Cardiac muscle cell (in vitro differentiated cells and primary cell): ENCODE results near the gene TULP3. TPM values are rescaled to one million over a fixed set of nuclear protein-coding genes. Genes with fewer than 3 reads are reported as not detected.

Source experiments
- DNase-seq, 2 donors: peaks; one replicate each; pipeline versions ENCODE4 v3.0.0 to v3.0.0-alpha.2; 2010 to 2017; ENCODE audit warnings: low read depth in 1 of 2, low spot score in 1 of 2
- H3K27ac ChIP-seq: fragments of 200-600 bp; sonication (generic); 2 replicates; pipeline ENCODE4 v1.5.1; 2016
- H3K27me3 ChIP-seq: fragments of 200-600 bp; sonication (generic); 2 replicates; pipeline ENCODE4 v1.6.0; 2016; ENCODE audit warnings: control low read depth
- H3K36me3 ChIP-seq: fragments of 200-600 bp; sonication (generic); 2 replicates; pipeline ENCODE4 v1.5.1; 2016; ENCODE audit warnings: control low read depth
- H3K4me1 ChIP-seq: fragments of 200-600 bp; sonication (generic); 2 replicates; pipeline ENCODE4 v1.8.1; 2017; ENCODE audit warnings: low read depth, mild to moderate bottlenecking, mixed run types
- H3K4me3 ChIP-seq: fragments of 200-600 bp; sonication (generic); 2 replicates; pipeline ENCODE4 v1.5.1; 2016; ENCODE audit warnings: mild to moderate bottlenecking
- H3K9me3 ChIP-seq: fragments of 200-600 bp; sonication (generic); 2 replicates; pipeline ENCODE4 v1.5.1; 2017; ENCODE audit warnings: low read depth, mild to moderate bottlenecking, control low read depth
- polyA plus RNA-seq: library from polyadenylated mRNA; unstranded; fragments of >200 nt; fragmentation: Nextera tagmentation; extraction: Ambion mirVana; gene quantifications from 2 replicates; pipeline ENCODE4 v1.2.1, GENCODE V29; 2016
- total RNA-seq: library from RNA; depleted of rRNA; stranded (reverse); fragments of >200 nt; gene quantifications from 2 replicates; pipeline ENCODE4 v1.2.3, GENCODE V29; 2016
- TF ChIP-seq, protein P1 (sequence below): IDR thresholded peaks from 2 replicates; pipeline ENCODE4 v1.5.1; 2012; ENCODE audit warnings: low read depth, mild to moderate bottlenecking, low read length

TULP3 gene
- total and polyA plus RNA-seq, 2 experiments from 2014 or later, result 19.5 to 30.4 TPM

DNA sequence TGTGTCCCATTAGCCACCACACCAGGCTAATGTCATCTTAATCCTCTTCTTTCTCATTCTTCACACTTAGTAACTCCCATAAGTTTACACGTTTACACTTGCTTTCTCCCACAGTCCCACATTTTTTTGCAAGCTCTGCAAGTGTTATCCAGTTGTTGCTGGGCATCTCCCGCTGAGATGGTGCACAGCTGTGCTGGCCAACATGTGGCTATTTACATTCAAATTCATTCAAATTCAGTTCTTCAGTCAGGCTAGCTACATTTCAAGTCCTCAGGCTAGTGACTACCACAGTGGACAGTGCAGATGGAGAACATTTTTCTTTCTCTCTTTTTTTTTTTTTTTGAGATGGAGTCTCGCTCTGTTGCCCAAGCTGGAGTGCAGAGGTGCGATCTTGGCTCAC lies 58.7 kb downstream of the TULP3 start:
- Histone ChIP-seq H3K27me3 (no peaks in the 10 kb centered on the region), H3K4me3 (no peak overlapping the region), H3K9me3 (no peaks in the 10 kb centered on the region), H3K36me3 (no peaks in the 10 kb centered on the region), H3K4me1 (no peaks in the 10 kb centered on the region), H3K27ac (no peak overlapping the region)
- TF ChIP-seq, protein P1, sequence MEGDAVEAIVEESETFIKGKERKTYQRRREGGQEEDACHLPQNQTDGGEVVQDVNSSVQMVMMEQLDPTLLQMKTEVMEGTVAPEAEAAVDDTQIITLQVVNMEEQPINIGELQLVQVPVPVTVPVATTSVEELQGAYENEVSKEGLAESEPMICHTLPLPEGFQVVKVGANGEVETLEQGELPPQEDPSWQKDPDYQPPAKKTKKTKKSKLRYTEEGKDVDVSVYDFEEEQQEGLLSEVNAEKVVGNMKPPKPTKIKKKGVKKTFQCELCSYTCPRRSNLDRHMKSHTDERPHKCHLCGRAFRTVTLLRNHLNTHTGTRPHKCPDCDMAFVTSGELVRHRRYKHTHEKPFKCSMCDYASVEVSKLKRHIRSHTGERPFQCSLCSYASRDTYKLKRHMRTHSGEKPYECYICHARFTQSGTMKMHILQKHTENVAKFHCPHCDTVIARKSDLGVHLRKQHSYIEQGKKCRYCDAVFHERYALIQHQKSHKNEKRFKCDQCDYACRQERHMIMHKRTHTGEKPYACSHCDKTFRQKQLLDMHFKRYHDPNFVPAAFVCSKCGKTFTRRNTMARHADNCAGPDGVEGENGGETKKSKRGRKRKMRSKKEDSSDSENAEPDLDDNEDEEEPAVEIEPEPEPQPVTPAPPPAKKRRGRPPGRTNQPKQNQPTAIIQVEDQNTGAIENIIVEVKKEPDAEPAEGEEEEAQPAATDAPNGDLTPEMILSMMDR, result no peak
- no peak for DNase-seq

DNA sequence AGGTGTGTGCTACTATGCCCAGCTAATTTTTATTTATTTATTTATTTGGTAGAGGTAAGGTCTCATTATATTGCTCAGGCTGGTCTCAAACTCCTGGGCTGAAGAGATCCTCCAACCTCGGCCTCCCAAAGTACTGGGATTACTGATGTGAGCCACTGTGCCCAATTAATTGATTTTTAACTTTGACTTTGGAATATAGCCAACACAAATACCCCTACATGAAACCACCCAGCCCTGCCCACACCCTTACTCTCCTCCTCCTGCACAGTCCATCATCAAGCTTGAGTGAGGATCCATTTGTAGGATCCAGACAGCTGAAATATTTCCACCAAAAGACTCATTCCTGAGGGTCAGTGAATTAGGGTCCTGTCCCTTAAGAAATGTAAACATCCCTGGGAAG lies 65.2 kb downstream of the TULP3 start:
- Histone ChIP-seq H3K4me3 (no peak overlapping the region), H3K9me3 (no peaks in the 10 kb centered on the region), H3K36me3 (no peaks in the 10 kb centered on the region), H3K4me1 (peaks cover 14% of the 10 kb centered on the region), H3K27ac (no peak overlapping the region), H3K27me3 (no peaks in the 10 kb centered on the region)
- no peak for DNase-seq
- TF ChIP-seq, protein P1, result no peak

DNA sequence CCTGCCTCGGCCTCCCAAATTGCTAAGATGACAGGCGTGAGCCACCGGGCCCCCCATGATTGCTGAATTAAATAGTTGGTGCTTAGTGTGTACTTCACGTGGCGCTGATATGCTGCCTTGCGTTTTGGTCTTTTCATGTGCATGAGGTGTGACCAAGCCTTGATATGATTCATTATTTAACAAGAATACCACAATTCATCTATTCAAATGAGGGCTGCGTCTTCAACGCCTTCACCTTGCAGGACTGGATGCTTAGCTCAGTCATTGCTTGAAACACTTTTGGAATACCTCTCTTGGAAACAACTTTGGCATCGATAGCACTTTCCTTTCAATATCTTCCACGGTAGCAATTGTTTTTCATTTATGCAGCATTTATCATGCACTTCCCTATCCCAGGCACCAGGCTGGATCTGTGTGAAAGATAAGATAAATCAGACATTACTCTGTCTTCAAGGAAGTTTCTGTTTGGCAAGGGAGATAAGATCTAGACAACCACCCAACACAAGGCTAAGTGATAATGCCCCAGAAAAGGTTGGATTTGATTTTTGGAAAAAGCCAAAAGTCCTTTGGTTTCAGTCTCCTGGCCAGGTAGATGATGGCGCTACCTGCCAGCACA lies 67.2 kb downstream of the TULP3 start:
- no peaks in the 10 kb centered on the region for H3K36me3 ChIP-seq
- H3K9me3 ChIP-seq, result no peaks in the 10 kb centered on the region
- DNase-seq, result no peak
- no peaks in the 10 kb centered on the region for H3K27me3 ChIP-seq
- TF ChIP-seq, protein P1, result no peak
- peak overlapping the region; percentile 65 for H3K4me3 ChIP-seq
- peak overlapping the region; percentile 89 for H3K27ac ChIP-seq
- peaks cover 18% of the 10 kb centered on the region for H3K4me1 ChIP-seq

DNA sequence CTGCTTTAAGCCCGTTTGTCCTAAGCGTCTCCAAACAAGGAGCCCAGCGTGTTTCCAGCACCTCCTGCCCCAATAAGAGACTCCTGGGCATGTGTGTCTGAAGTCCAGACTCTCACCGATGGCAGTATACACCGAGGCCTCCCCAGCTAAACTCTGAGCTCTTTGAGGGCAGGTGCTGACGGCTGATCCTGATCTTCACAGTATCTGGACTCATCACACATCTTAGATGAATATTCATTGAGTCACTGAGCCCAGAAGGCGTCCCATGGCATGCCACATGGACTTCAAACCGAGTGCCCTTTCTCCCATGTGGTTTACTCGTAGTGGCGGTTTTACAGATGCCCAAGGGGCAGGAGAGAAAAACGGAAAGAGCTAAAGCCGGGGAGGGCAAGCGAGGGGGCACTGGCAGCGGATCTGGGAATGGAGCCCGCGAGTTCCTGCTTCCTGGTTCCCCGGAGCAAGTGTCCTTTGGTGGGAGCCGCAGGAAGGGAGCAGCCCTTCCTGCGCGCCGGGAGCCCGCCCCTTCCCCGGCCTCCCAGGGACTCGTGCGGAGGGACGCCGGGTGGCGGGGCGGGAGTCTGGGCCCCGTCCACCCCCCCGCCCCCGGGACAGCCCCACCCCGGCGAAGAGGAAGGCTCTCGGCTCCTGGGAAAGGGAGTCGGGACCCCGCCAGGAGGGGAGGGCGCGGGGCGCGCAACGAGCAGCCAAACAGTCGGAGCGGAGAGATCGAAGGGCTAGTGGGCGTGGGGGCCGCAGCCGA lies 67.9 kb downstream of the TULP3 start:
- H3K27ac ChIP-seq, result peak overlapping the region; percentile 89
- DNase-seq, result peak; percentile 75 to 79
- TF ChIP-seq, protein P1, result no peak

DNA sequence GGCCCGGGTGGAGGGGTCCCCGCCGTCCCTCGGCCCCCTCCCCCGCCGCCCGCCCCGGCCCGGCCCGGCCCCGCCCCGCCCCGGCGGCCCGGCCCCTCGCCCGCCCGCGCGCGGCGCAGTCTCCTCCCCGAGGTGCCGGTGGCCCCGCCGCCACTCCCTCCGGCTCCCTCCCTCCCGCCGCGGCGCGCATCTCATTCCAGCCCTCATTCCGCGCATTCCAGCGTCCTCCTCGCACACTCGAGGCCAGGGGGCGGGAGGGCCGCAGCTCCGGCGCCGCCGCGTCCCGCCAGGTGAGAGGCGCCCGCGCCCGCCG lies 68.5 kb downstream of the TULP3 start, which contains the start of gene TEAD4:
TSS of gene TEAD4 (plus strand) at position 206 of the 313 bp plus-strand sequence.
- TF ChIP-seq, protein P1, result no peak
- H3K9me3 ChIP-seq, result no peaks in the 10 kb centered on the region
- peak; percentile 89 to 93 for DNase-seq
- no peaks in the 10 kb centered on the region for H3K27me3 ChIP-seq
- peak within 1 kb of the TSS; percentile 65 for H3K4me3 ChIP-seq
- H3K36me3 ChIP-seq, result no peaks in the 10 kb centered on the region
- H3K27ac ChIP-seq, result peak within 1 kb of the TSS; percentile 93
- peaks cover 29% of the 10 kb centered on the region for H3K4me1 ChIP-seq

More for the DNA sequence above, 67.9 kb downstream of the TULP3 start:
- no peaks in the 10 kb centered on the region for H3K36me3 ChIP-seq
- no peaks in the 10 kb centered on the region for H3K9me3 ChIP-seq
- peak overlapping the region; percentile 65 for H3K4me3 ChIP-seq
- peaks cover 25% of the 10 kb centered on the region for H3K4me1 ChIP-seq
- H3K27me3 ChIP-seq, result no peaks in the 10 kb centered on the region
